ENCODE measurements around the gene ATXN10.
"Not testable (repeated sequence)": the region's sequence is repeated elsewhere in the genome, so short reads cannot be mapped to it uniquely, and the experiment has no call there.

ATXN10 gene, protein sequence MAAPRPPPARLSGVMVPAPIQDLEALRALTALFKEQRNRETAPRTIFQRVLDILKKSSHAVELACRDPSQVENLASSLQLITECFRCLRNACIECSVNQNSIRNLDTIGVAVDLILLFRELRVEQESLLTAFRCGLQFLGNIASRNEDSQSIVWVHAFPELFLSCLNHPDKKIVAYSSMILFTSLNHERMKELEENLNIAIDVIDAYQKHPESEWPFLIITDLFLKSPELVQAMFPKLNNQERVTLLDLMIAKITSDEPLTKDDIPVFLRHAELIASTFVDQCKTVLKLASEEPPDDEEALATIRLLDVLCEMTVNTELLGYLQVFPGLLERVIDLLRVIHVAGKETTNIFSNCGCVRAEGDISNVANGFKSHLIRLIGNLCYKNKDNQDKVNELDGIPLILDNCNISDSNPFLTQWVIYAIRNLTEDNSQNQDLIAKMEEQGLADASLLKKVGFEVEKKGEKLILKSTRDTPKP

GRCh38 chr22:45671783-45672563 is at the start of gene ATXN10:
Gene ATXN10, plus strand, starts transcription at chr22:45671834. Its CDS starts 230 bp downstream, at chr22:45672064.
- H3K36me3 ChIP-seq (ENCODE audit: control insufficient read depth, insufficient read depth, low read length), result peaks cover 11% of the 10 kb centered on the region; the same call in 1 of the 2 replicates
- H3K9ac ChIP-seq (ENCODE audit: low read depth, low read length), result peak within 1 kb of the TSS; percentile 93
- H3K27ac ChIP-seq (ENCODE audit: low read depth, low read length), result peak within 1 kb of the TSS; percentile 89
- H3K4me3 ChIP-seq (ENCODE audit: low read depth, low read length), result peak within 1 kb of the TSS; percentile 98
- no peaks in the 10 kb centered on the region for H3K9me3 ChIP-seq (ENCODE audit: control insufficient read depth, insufficient read depth, low read length)
- peaks cover 9% of the 10 kb centered on the region; the same call in 1 of the 2 replicates for H3K4me1 ChIP-seq (ENCODE audit: control insufficient read depth, insufficient read depth, low read length)
- H3K27me3 ChIP-seq (ENCODE audit: control insufficient read depth, insufficient read depth, low read length), result no peaks in the 10 kb centered on the region

- Histone ChIP-seq H3K4me1 (ENCODE audit: control insufficient read depth, insufficient read depth, low read length) (no peaks in the 10 kb centered on the region), H3K36me3 (ENCODE audit: control insufficient read depth, insufficient read depth, low read length) (no peaks in the 10 kb centered on the region), H3K27ac (ENCODE audit: low read depth, low read length) (no peak overlapping the region), H3K27me3 (ENCODE audit: control insufficient read depth, insufficient read depth, low read length) (no peaks in the 10 kb centered on the region), H3K9me3 (ENCODE audit: control insufficient read depth, insufficient read depth, low read length) (no peaks in the 10 kb centered on the region), H3K9ac (ENCODE audit: low read depth, low read length) (no peak overlapping the region), H3K4me3 (ENCODE audit: low read depth, low read length) (no peak overlapping the region)
These were observed 49.6 kb upstream of the ATXN10 start for GRCh38 chr22:45621836-45622600.

DNA sequence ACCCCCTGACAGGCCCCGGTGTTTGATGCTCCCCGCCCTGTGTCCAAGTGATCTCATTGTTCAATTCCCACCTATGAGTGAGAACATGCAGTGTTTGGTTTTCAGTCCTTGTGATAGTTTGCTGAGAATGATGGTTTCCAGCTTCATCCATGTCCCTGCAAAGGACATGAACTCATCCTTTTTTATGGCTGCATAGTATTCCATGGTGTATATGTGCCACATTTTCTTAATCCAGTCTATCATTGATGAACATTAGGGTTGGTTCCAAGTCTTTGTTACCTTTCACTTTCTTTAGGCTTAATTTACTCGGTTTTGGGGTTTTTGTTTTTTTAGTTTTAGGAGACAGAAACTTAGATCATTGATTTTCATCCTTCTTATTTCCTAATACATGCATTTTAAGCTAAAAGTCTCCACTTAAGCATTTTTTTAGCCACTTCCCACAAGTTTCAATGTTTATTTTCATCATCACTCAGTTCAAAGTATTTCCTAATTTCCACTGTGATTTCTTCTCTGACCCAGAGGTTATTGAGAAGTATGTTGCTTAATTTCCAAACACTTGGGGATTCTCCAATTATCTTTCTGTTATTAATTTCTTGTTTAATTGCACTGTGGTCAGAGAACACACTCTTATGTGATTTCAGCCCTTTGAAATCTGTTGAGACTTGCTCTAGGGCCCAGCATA is 48.0 kb upstream of the ATXN10 start:
- not testable (repeated sequence) for H3K36me3 ChIP-seq (ENCODE audit: control insufficient read depth, insufficient read depth, low read length); H3K4me1 ChIP-seq (ENCODE audit: control insufficient read depth, insufficient read depth, low read length); H3K4me3 ChIP-seq (ENCODE audit: low read depth, low read length); H3K27ac ChIP-seq (ENCODE audit: low read depth, low read length); H3K9ac ChIP-seq (ENCODE audit: low read depth, low read length); H3K9me3 ChIP-seq (ENCODE audit: control insufficient read depth, insufficient read depth, low read length); H3K27me3 ChIP-seq (ENCODE audit: control insufficient read depth, insufficient read depth, low read length)

GRCh38 chr22:45626198-45626651 is 45.4 kb upstream of the ATXN10 start:
- Histone ChIP-seq H3K4me3 (ENCODE audit: low read depth, low read length) (no peak overlapping the region), H3K4me1 (ENCODE audit: control insufficient read depth, insufficient read depth, low read length) (peaks cover 23% of the 10 kb centered on the region), H3K9ac (ENCODE audit: low read depth, low read length) (no peak overlapping the region), H3K27me3 (ENCODE audit: control insufficient read depth, insufficient read depth, low read length) (no peaks in the 10 kb centered on the region), H3K27ac (ENCODE audit: low read depth, low read length) (no peak overlapping the region), H3K36me3 (ENCODE audit: control insufficient read depth, insufficient read depth, low read length) (no peaks in the 10 kb centered on the region), H3K9me3 (ENCODE audit: control insufficient read depth, insufficient read depth, low read length) (no peaks in the 10 kb centered on the region)

GRCh38 chr22:45627489-45628233 is 44.0 kb upstream of the ATXN10 start:
- no peaks in the 10 kb centered on the region for H3K9me3 ChIP-seq (ENCODE audit: control insufficient read depth, insufficient read depth, low read length)
- no peak overlapping the region for H3K27ac ChIP-seq (ENCODE audit: low read depth, low read length)
- no peaks in the 10 kb centered on the region for H3K36me3 ChIP-seq (ENCODE audit: control insufficient read depth, insufficient read depth, low read length)
- H3K27me3 ChIP-seq (ENCODE audit: control insufficient read depth, insufficient read depth, low read length), result no peaks in the 10 kb centered on the region
- H3K9ac ChIP-seq (ENCODE audit: low read depth, low read length), result no peak overlapping the region
- H3K4me1 ChIP-seq (ENCODE audit: control insufficient read depth, insufficient read depth, low read length), result peaks cover 37% of the 10 kb centered on the region
- H3K4me3 ChIP-seq (ENCODE audit: low read depth, low read length), result no peak overlapping the region

- H3K9ac ChIP-seq (ENCODE audit: low read depth, low read length), result no peak overlapping the region
- H3K27me3 ChIP-seq (ENCODE audit: control insufficient read depth, insufficient read depth, low read length), result no peaks in the 10 kb centered on the region
- H3K36me3 ChIP-seq (ENCODE audit: control insufficient read depth, insufficient read depth, low read length), result no peaks in the 10 kb centered on the region
- no peaks in the 10 kb centered on the region for H3K9me3 ChIP-seq (ENCODE audit: control insufficient read depth, insufficient read depth, low read length)
- H3K27ac ChIP-seq (ENCODE audit: low read depth, low read length), result no peak overlapping the region
- peaks cover 45% of the 10 kb centered on the region for H3K4me1 ChIP-seq (ENCODE audit: control insufficient read depth, insufficient read depth, low read length)
- H3K4me3 ChIP-seq (ENCODE audit: low read depth, low read length), result no peak overlapping the region
These were observed 43.1 kb upstream of the ATXN10 start for GRCh38 chr22:45628515-45628914.

GRCh38 chr22:45629469-45630089 is 42.1 kb upstream of the ATXN10 start:
- no peaks in the 10 kb centered on the region for H3K36me3 ChIP-seq (ENCODE audit: control insufficient read depth, insufficient read depth, low read length)
- H3K4me3 ChIP-seq (ENCODE audit: low read depth, low read length), result no peak overlapping the region
- H3K27ac ChIP-seq (ENCODE audit: low read depth, low read length), result peak overlapping the region; percentile 11
- no peaks in the 10 kb centered on the region for H3K27me3 ChIP-seq (ENCODE audit: control insufficient read depth, insufficient read depth, low read length)
- no peaks in the 10 kb centered on the region for H3K9me3 ChIP-seq (ENCODE audit: control insufficient read depth, insufficient read depth, low read length)
- no peak overlapping the region for H3K9ac ChIP-seq (ENCODE audit: low read depth, low read length)
- peaks cover 46% of the 10 kb centered on the region for H3K4me1 ChIP-seq (ENCODE audit: control insufficient read depth, insufficient read depth, low read length)

GRCh38 chr22:45630436-45630835 is 41.2 kb upstream of the ATXN10 start:
- H3K4me1 ChIP-seq (ENCODE audit: control insufficient read depth, insufficient read depth, low read length), result peaks cover 46% of the 10 kb centered on the region
- H3K4me3 ChIP-seq (ENCODE audit: low read depth, low read length), result no peak overlapping the region
- no peak overlapping the region for H3K9ac ChIP-seq (ENCODE audit: low read depth, low read length)
- no peaks in the 10 kb centered on the region for H3K27me3 ChIP-seq (ENCODE audit: control insufficient read depth, insufficient read depth, low read length)
- H3K27ac ChIP-seq (ENCODE audit: low read depth, low read length), result no peak overlapping the region
- no peaks in the 10 kb centered on the region for H3K9me3 ChIP-seq (ENCODE audit: control insufficient read depth, insufficient read depth, low read length)
- H3K36me3 ChIP-seq (ENCODE audit: control insufficient read depth, insufficient read depth, low read length), result no peaks in the 10 kb centered on the region

DNA sequence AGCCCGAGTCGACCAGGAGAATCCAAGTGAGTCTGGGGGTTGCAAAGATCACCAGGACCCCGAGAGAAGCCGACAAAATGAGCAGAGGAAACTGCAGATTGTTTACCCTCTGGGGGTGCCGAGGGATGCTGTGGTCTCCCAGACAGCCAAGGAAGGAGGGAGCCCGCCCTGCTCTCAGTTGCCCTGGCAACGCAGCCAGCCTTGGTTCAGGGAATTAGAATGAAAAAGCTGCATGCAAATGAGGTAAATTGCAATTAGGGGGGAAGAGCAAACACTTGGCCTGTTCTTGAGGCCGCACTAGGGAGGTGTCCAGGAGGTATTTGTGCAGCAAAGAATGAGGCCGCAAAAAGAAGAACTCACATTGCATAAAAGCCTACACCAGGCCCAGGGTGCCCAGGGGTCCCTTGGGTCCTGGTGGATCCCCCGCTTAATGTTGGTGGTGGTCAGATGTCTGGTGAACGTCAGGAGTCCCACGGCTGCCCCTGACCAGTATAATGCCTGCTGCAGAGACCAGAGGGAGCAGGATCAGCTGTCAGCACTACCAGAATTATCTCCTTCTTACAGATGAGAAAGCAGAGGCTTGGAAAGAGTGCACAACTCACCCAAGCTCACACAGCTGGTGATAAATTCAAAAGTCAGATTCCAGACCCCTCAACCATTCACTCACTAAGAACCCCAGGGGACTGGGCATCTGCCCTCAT is 40.3 kb upstream of the ATXN10 start:
- Histone ChIP-seq H3K27me3 (ENCODE audit: control insufficient read depth, insufficient read depth, low read length) (no peaks in the 10 kb centered on the region), H3K4me3 (ENCODE audit: low read depth, low read length) (0 out of 2 replicates have a peak overlapping the region, but pooled peaks have one; percentile 21), H3K4me1 (ENCODE audit: control insufficient read depth, insufficient read depth, low read length) (peaks cover 46% of the 10 kb centered on the region), H3K9ac (ENCODE audit: low read depth, low read length) (no peak overlapping the region), H3K9me3 (ENCODE audit: control insufficient read depth, insufficient read depth, low read length) (no peaks in the 10 kb centered on the region), H3K36me3 (ENCODE audit: control insufficient read depth, insufficient read depth, low read length) (no peaks in the 10 kb centered on the region), H3K27ac (ENCODE audit: low read depth, low read length) (no peak overlapping the region)
